WTC11 (cell line): ENCODE results near the gene AKAP13. TPM values are rescaled to one million over a fixed set of nuclear protein-coding genes. Genes with fewer than 3 reads are reported as not detected.

Experiments used
- ATAC-seq: fragments of 200-7000 bp; cut with Tn5 transposase; 2 replicates; pipeline ENCODE4 v1.10.0; 2021; ENCODE audit warnings: mild to moderate bottlenecking, moderate library complexity
- CTCF ChIA-PET: fragments of 300-600 bp; sonication (Branson Sonifier 250); formaldehyde crosslinking; loops from one replicate; lab custom pipeline; 2021; ENCODE audit warnings: antibody characterized with exemption; lab: Charles Lee
- POLR2A ChIA-PET: fragments of 350-600 bp; sonication (Branson Sonifier 250); formaldehyde crosslinking; loops from one replicate; lab custom pipeline; 2021; ENCODE audit warnings: antibody characterized with exemption; lab: Charles Lee
- DNase-seq: peaks from one replicate; pipeline ENCODE4 v3.0.0; 2021; ENCODE audit warnings: low spot score
- H3K27ac Mint-ChIP-seq: 2 replicates; pipeline ENCODE4 v1.8.0; 2021; ENCODE audit warnings: mixed read lengths
- H3K27me3 Mint-ChIP-seq: 2 replicates; pipeline ENCODE4 v1.8.0; 2021; ENCODE audit warnings: low read depth, mild to moderate bottlenecking, moderate library complexity, mixed read lengths
- H3K36me3 Mint-ChIP-seq: 2 replicates; pipeline ENCODE4 v1.8.0; 2021; ENCODE audit warnings: mixed read lengths
- H3K4me1 Mint-ChIP-seq: 2 replicates; pipeline ENCODE4 v1.8.0; 2022; ENCODE audit warnings: mixed read lengths
- H3K4me3 Mint-ChIP-seq: 2 replicates; pipeline ENCODE4 v1.8.0; 2021; ENCODE audit warnings: mild to moderate bottlenecking, moderate library complexity, mixed read lengths
- H3K9me3 Mint-ChIP-seq: 2 replicates; pipeline ENCODE4 v1.8.0; 2021; ENCODE audit warnings: mixed read lengths
- AR ChIP-seq: fragments of 250-450 bp; sonication (Bioruptor Pico); IDR thresholded peaks from 2 replicates; pipeline ENCODE4 v1.9.0; 2021; ENCODE audit warnings: mild to moderate bottlenecking
- ATF6 ChIP-seq: sonication (generic); formaldehyde crosslinking; IDR thresholded peaks from 2 replicates; pipeline ENCODE4 v1.8.1; 2023; ENCODE audit warnings: mild to moderate bottlenecking, missing genetic modification reagents
- CREB1 ChIP-seq: sonication (generic); formaldehyde crosslinking; IDR thresholded peaks from 2 replicates; pipeline ENCODE4 v1.8.0; 2023; ENCODE audit warnings: mild to moderate bottlenecking, missing genetic modification reagents
- CTCF ChIP-seq: fragments of 200-600 bp; IDR thresholded peaks from 2 replicates; pipeline ENCODE4 v1.8.0; 2022; ENCODE audit warnings: antibody characterized with exemption
- GTF2I ChIP-seq: fragments of 250-450 bp; sonication (Bioruptor Pico); conservative IDR thresholded peaks from 2 replicates; pipeline ENCODE4 v1.4.0; 2021; ENCODE audit warnings: mild to moderate bottlenecking
- HMGXB4 ChIP-seq: sonication (generic); formaldehyde crosslinking; IDR thresholded peaks from 2 replicates; pipeline ENCODE4 v1.8.1; 2023; ENCODE audit warnings: mild to moderate bottlenecking, moderate library complexity, missing genetic modification reagents
- JAZF1 ChIP-seq: fragments of 250-450 bp; sonication (Bioruptor Pico); IDR thresholded peaks from 2 replicates; pipeline ENCODE4 v1.9.0; 2021; ENCODE audit warnings: moderate library complexity, mild to moderate bottlenecking, inconsistent platforms
- KAT7 ChIP-seq: sonication (generic); formaldehyde crosslinking; IDR thresholded peaks from 2 replicates; pipeline ENCODE4 v1.8.1; 2023; ENCODE audit warnings: missing genetic modification reagents, mild to moderate bottlenecking, borderline replicate concordance
- SMAD3 ChIP-seq: sonication (generic); formaldehyde crosslinking; IDR thresholded peaks from 2 replicates; pipeline ENCODE4 v1.8.0; 2022; ENCODE audit warnings: missing genetic modification reagents, mild to moderate bottlenecking, borderline replicate concordance
- SMAD4 ChIP-seq: sonication (generic); formaldehyde crosslinking; IDR thresholded peaks from 2 replicates; pipeline ENCODE4 v1.8.0; 2022; ENCODE audit warnings: mild to moderate bottlenecking, missing genetic modification reagents
- SP1 ChIP-seq: sonication (generic); formaldehyde crosslinking; conservative IDR thresholded peaks from 2 replicates; pipeline ENCODE4 v1.8.1; 2022; ENCODE audit warnings: missing genetic modification reagents
- TCF7 ChIP-seq: sonication (generic); formaldehyde crosslinking; IDR thresholded peaks from 2 replicates; pipeline ENCODE4 v1.8.0; 2022; ENCODE audit warnings: mild to moderate bottlenecking, low read depth, missing genetic modification reagents, moderate library complexity
- TP53 ChIP-seq: sonication (generic); formaldehyde crosslinking; IDR thresholded peaks from 2 replicates; pipeline ENCODE4 v1.8.1; 2023; ENCODE audit warnings: mild to moderate bottlenecking, missing genetic modification reagents
- ZBTB21 ChIP-seq: sonication (generic); formaldehyde crosslinking; IDR thresholded peaks from 2 replicates; pipeline ENCODE4 v1.8.1; 2023; ENCODE audit warnings: mild to moderate bottlenecking, missing genetic modification reagents, borderline replicate concordance
- ZNF138 ChIP-seq: sonication (generic); formaldehyde crosslinking; conservative IDR thresholded peaks from 2 replicates; pipeline ENCODE4 v1.8.1; 2022; ENCODE audit warnings: mild to moderate bottlenecking, moderate library complexity, missing genetic modification reagents
- ZNF532 ChIP-seq: fragments of 250-450 bp; sonication (Bioruptor Pico); IDR thresholded peaks from 2 replicates; pipeline ENCODE4 v1.9.0; 2021; ENCODE audit warnings: mild to moderate bottlenecking, borderline replicate concordance
- total RNA-seq: library from RNA; stranded (reverse); gene quantifications from 3 replicates; pipeline ENCODE4 v1.2.3, GENCODE V29; 2021

Gene AKAP13
- total RNA-seq, 1 experiment from 2014 or later = 50.3 TPM

GRCh38 chr15:85477061-85477460 is 96.7 kb downstream of the AKAP13 start (continued):
- TF ChIP-seq AR (CRISPR knock-in tag) = no peak
- no peak for TF ChIP-seq TP53 (CRISPR knock-in tag)
- no peak for TF ChIP-seq GTF2I (CRISPR knock-in tag)
- no peak for TF ChIP-seq TCF7
- TF ChIP-seq ZBTB21 (CRISPR knock-in tag) = no peak

GRCh38 chr15:85477730-85478129 is 97.3 kb downstream of the AKAP13 start:
- Mint-ChIP-seq H3K9me3 (no peaks in the 10 kb centered on the region), H3K36me3 (no peaks in the 10 kb centered on the region), H3K4me1 (peaks cover 66% of the 10 kb centered on the region), H3K27ac (peak overlapping the region; percentile 11), H3K27me3 (no peaks in the 10 kb centered on the region), H3K4me3 (no peak overlapping the region)
- POLR2A ChIA-PET = interaction anchor here (0.6 kb wide), 1 partner anchor 55 kb away, joined by 5 read pairs; no protein-coding TSS in a partner anchor
- DNase-seq (no peak), ATAC-seq (no peak)
- TF ChIP-seq ZNF532 (CRISPR knock-in tag) (no peak), ATF6 (CRISPR knock-in tag) (no peak), JAZF1 (no peak), KAT7 (CRISPR knock-in tag) (no peak), CTCF (no peak), SP1 (no peak), SMAD3 (no peak), HMGXB4 (CRISPR knock-in tag) (no peak), ZNF138 (CRISPR knock-in tag) (no peak), SMAD4 (CRISPR knock-in tag) (no peak), CREB1 (CRISPR knock-in tag) (no peak)
- CTCF ChIA-PET = interaction anchor here (1.3 kb wide), 1 partner anchor 146 kb away, joined by 10 read pairs; no protein-coding TSS in a partner anchor
